Midbrain (tissue), 1 donor: ENCODE results near the gene BRAT1.
A peak's percentile ranks its signal among the peaks of the same experiment; 100 is the strongest.

Experiments
- DNase-seq: peaks from one replicate; lab custom pipeline; 2025; lab: John Stamatoyannopoulos, UW

BRAT1 gene

DNA sequence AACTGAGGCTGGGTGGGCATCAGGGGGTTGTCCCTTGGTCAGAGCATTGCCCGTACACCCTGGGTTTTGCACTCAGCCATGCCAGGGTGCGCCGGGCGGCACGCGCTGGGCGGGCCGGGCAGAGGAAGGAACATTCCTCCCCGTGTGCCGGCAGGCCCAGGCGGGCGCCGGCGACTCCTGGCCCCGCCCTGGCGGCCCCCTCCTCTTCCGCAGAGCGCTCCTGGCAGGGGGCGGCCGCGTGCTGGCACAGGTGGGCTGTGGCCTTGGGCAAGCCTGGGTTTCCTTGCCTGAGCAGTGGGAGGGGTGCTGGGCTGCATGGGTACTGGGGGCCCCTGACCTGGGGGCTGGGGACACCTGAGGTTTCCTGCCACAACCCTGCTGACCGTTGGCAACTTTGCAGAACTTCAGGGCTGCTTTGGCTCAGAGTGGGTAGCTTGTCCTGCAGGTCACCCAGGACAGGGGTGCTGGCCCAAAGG lies 31.8 kb downstream of the BRAT1 start:
- peak; percentile 55 for DNase-seq

DNA sequence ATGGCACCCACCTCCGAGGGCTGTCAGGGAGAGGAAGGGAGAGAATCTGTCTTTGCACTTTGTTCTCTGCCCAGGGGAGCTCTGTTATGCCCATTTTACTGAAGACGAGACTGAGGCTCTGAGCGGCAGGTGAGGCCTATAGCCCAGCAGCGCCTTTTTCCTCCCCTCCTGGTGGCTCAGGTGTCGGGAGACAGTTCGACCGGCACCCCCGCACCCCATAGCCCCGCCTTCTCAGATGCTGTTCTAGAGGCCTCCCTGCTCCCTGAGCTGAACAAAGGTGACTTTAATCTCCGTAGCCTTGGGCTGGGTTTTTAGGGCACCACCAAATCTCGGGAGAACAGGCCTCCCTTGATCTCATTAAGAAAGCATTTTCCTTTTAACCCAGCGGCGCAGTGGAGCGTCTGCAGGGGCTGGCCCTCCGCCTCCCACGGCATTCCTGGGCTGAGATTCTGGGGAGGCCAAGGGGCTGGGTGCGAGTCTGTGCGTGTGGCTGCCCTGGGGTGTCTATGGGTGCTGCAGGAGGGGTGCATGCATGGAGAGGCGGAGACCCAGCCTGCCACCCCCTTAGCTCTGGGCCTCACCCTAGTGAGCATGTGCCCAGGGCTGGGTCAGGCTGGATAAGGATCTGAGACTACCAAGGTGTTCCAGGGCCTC lies 32.4 kb downstream of the BRAT1 start:
- peak; percentile 35 for DNase-seq

DNA sequence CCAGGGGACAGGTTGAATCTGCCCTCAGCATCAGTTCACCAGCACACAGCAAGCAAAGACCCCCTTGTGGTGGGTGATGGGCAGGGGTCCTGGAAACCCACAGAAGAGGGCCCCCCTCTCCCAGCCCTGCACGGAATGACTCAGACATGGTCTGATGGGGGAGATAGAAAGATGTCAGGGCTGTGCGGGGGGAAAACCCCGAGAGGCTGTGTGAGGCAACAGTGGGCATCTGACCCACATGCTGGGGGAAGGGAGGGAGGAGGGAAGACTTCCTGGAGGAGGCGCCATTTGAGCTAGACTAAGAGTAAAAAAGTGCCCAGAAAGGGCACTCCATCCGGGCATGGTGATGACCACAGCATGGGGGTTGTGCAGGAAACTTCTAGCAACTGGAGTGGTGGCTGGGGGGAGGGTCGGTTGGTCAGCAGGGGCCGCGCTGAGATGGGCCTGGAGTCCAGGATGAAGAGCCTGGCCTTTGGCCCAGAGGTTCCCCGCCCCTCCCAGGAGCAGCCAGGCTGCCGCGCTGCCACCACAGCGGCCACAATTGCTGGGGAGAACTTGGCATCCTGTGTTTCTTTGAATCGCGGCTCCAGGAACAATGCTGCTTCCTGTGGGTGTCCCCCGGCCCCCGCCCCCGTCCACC lies 33.3 kb downstream of the BRAT1 start:
- DNase-seq: peak; percentile 13

DNA sequence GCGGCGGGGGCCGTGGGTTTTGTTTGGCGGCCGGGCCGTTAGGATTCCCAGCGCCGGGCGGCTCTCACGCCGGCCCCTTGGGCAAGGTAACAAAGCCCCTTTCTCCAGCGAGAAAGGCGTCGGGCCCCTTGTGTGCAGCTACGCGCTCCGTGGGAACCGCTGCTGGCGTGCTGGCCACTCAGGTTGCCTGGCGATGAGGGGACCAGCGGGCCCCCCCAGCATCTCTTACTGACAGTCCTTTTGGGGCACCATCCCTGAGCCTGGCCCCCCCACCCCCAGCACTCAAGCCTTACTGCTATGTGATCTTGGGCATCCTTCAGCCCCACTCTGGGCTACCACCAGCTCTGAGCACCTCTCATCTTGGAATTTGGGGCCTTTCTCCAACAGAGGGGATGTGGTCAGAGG lies 34.0 kb downstream of the BRAT1 start:
- DNase-seq: peak; percentile 9

DNA sequence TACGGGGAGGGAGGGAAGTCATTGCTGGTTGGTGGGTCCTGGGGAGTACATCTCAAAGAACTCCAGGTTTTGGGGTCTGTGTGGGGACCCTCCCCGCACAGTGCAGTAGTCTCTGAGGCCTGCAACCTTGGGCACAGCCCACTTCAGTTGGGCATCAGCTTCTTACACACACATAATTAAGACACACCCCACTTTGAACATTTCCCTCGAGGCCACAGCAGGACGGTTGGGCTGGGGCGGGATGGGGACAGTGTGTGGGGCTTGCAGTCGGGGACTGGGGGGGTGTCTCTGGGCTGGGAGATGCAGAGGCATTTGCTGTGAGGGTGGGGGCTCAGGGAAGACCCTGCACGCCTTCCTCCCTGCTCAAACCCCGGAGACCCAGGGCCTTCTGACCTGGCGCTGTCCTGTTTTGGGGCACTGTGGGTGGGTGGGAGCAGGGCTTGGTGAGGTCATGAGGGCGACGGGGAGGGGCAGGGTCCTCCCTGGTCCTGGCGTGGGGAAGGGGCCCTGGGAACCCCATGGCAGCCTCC lies 34.5 kb downstream of the BRAT1 start:
- DNase-seq: no peak

DNA sequence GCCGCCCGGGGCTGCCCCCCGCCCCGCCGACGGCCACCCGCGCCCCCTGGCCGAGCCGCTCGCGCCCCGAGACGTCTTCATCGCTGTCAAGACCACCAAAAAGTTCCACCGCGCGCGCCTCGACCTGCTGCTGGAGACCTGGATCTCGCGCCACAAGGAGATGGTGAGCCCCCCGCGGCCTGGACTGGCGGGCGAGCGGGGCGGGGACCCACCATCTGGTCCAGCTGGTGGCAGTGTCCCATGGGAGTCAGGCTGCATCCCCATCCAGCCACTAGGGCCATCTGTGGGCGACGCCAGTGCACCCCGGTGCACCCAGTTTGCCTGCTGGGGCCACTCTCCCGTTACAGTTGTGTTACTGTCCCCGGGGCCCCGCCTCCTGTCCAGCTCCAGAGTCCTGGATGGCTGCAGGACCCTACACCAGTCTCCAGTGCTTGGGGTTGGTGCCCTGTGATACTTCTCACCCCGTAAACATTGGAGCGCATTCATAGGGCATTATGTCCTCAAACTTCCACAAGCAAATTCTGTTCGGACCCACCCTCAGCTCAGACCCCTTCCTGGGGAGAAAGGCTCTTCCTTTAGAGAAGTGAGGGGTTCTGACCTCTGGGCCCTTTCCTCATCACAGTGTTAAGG lies 35.1 kb downstream of the BRAT1 start:
- no peak for DNase-seq

DNA sequence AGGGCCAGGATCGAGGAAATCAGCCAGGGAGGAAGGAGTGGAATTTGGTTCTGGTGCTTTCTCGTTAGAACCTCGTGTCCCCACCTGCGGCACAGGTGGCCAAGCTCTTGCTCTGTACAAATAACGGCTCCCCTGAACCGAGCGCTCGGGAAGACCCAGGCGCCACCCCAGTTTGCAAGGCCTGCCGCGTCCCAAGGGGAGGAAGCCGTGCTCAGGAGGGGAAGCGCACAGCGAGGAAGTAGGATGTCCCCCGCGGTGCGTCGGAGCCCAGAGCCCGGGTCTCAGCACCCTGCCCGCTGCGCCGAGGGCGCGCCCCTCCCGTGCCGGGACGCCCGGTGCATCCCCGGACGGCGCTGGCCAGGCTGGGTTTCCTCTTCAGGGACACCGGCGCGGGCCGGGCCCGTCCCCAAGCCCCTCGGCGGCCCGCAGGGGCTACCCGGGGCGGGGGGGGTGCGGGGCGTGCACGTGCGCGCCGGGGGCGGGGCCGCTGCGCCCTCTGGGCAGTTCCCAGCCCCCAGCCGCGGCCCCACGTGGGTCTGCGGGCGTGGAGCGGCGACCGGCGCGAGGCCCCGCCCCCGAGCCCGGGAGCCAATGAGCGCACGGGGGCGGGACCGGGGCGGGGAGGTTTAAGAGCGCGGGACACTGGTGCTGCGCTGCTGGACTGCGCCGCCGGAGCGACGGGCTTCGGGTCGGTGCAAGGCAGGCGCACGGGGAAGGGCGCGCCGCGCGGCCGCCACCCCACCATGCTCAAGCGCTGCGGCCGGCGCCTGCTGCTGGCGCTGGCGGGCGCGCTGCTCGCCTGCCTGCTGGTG lies 36.0 kb downstream of the BRAT1 start, which contains the start of gene LFNG:
TSS of gene LFNG (plus strand) at position 656 of the 812 bp plus-strand sequence. CDS start at position 744, 88 bp downstream.
- DNase-seq: peak; percentile 95

DNA sequence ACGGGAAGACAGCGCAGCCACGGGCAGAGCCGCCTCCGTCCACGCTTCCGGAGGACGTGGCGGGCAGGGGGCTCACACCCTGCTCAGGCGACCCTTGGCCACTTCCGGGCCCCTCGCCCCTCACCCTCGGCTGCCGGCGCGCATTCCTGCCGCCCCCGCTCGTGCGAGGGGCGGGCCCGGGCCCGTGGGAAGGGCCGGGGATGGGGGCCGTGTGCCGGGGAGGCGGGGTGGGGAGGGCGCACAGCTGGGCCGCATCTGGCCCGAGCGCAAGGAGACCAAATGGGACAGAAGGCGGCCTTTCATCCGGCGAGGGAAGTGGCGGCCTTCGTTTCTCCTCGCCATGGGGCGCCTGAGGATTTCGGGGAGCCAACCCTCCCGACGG lies 36.6 kb downstream of the BRAT1 start:
- DNase-seq: no peak

DNA sequence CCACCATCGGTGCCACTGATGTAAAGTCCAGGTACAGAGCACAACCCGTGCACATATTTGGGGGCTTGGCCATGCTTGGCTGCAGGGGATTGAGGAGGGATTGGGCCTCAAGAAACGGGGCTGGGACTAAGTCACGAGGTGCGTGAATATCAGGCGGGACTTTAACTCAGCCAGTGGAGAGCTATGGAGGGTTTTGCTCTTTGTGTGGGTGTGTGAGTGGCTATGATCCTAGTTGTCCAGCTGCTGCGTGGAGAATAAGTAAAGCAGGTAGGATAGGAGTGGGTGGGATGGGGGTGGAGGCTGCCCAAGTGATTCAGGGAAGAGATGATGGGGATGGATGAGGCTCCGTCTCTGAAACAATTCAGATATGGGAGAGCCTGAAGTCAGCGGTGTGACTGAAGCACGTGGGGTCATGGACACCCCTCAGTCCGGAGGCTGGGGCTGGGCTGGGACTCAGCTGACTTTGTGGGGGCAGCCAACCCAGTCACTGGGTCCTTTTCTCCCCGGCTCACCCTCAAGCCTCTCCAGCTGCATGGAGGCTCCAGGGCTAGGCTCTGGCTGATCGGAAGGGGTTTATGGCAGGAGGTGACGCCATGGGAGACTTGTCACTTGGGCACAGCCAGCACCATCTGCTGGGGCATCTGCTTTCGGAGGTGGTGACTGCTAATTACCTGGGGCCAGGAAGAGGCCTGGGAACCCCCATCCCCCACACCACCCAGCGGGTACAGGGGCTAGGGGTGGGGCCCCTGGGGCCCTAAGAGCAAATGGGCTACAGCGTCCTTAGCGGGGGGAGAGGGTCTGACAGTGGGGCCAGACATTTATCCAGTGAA lies 37.4 kb downstream of the BRAT1 start:
- no peak for DNase-seq

DNA sequence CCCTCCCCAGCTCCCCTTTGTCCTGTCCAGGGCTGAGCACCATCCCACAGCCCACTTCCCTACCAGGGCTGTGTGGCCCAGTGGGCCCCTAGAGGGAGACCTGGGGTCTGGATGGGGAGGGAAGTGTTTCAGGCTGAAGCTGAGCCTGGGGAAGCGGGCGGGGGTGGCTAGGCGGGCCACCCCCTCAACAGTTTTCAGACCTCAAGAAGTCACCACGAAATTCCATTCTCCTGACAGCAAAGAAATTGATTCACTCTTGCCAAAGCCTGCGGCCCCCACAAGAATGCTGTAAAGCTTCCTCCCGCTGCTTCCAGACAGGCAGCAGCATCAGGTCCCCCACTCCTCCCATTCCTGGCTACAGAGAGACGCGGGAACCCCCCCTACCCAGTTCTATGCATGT lies 38.3 kb downstream of the BRAT1 start:
- no peak for DNase-seq

DNA sequence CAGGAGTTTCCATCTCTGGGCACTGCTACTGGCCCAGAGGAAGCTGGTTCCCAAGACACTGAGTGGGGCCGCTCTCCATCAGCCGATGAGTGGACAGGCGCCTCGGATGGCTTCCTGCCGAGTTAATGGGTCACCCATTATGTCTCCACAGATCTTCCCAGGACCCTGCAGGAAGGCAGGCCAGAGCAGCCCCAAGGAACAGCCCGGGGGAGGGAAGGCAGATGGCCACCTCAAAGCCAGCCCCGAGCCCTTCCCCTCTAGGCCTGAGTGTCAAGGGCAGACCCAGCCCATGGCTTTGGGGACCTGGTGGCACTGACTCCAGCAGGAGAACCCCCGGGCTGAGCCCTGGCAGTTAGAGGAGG lies 39.1 kb downstream of the BRAT1 start:
- no peak for DNase-seq

DNA sequence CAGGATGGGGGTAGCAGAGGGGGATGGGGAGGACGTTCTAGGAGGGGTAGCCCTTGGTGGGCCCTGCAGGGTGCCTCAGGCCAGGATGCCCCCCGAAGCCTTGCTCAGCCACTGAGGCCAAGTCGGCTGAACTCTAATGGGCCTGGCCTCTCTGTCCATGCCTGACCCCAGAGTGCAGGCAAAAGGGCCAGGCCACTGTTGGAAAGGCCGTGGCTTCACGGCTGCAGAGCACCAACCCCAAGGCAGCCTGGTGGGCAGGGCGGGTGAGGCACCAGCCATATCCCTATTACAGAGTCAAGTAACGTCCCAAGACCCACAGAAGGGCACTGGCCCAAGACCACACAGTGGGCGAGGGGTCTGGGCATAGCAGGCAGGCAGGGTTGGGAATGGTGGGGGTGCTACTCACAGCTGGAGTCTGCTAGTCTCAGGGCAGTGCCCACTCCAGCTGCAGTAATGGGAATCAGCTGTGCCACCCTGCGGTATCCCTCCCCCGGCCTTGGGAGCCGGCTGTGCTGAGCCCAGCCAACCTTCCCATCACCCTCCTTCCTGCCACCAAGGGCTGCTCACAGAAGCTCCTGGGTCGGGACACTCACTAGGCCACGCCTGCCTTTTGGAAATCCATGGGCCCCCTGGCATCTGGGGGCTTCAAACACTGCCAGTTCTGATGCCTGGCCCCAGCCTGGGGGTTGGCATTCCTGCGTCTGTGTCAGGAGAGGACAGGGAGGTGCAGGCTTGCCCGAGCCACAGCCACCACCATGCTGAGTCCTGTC lies 39.7 kb downstream of the BRAT1 start:
- DNase-seq: no peak

DNA sequence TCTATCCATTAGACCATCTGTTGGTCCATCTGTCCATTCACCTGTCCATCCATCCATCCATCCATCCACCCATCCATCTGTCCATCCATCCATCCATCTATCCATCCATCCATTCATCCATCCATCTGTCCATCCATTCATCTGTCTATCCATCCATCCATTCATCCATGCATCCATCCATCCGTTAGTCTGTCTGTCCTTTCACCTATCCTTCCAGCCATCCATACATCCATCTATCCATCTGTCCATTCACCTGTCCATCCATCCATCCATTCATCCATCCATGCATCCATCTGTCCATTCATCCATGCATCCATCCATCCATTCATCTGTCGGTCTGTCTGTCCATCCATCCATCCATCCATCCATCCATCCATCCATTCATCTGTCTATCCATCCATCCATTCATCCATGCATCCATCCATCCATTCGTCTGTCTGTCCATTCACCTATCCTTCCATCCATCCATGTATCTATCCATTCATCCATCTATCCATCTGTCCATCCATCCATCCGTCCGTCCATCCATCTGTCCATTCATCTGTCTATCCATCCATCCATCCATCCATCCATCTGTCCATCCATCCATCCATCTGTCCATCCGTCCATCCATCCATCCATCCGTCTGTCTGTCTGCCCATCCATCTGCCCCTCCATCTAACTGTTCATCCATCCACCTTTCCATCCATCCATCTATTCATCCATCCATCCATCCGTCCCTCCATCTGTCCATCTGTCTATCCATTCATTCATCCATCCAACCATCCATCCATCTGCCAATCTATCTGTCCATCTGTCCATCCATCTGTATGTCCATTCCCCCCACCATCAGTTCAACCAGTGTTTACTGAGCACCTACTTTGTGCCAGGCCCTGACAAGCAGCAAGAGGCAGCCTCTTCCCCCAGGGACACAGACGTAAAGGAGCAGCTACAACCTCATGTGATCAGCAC lies 40.6 kb downstream of the BRAT1 start:
- DNase-seq: no peak

DNA sequence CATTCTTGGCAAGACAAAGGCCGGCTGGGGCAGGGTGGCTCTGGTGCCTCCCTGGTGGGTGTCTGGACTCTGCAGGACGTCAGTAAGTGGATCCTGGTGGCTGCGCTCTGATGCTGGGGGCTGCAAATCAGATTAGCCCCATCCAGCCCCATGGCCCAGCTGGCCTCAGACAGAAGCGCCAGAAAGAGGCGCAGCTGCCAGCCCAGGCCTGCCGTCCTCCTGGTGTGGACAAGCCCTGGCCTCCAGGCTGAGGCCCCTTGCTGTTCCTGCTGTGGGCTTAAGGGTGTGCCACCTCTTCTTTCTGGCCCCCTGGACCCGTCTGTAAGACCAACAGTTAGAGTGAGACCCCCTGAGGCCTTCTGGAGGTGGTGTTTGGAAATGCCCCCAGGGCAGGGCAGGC lies 41.6 kb downstream of the BRAT1 start:
- DNase-seq: no peak

DNA sequence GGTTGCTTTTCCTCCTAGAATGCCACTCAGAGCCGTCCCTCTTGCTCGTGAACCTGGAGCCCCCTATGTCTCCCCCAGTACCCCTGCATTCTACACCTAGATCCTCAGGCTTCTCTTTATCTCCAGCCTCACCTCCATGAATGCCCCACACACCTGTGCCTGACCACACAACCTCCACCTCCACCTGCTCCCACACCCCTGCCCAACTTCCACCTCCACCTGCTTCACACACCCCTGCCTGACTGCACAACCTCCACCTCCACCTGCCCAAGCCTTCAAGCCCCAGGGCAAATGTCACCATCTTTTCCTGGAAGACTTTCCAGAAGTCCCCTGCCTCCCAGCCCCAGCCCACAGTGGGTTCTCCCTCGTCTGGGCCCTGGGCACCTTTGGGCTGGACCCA lies 42.6 kb downstream of the BRAT1 start:
- DNase-seq: no peak

DNA sequence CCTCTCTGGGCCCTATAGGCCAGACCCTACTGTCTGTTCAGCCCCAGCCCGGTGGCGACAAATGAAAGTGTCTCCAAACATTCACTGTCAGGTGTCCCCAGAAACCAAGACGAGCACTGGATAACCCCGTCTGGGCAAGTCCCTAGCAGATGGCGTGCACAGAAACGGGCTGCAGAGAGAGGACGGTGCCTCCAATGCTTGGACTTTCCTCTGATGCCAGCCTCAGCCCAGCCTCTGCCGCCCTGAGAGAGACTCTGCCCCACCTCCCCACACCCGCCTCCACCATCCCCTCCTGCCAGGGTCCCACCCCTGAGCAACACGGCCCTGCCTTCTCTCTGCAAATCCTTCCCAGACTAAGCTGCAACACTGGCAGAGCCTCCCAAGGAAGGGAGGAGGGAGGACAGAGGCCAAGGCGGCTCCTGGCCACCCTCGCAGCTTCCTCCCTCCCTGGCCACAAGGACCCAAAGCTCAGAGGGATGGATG lies 43.1 kb downstream of the BRAT1 start:
- DNase-seq: peak; percentile 10

DNA sequence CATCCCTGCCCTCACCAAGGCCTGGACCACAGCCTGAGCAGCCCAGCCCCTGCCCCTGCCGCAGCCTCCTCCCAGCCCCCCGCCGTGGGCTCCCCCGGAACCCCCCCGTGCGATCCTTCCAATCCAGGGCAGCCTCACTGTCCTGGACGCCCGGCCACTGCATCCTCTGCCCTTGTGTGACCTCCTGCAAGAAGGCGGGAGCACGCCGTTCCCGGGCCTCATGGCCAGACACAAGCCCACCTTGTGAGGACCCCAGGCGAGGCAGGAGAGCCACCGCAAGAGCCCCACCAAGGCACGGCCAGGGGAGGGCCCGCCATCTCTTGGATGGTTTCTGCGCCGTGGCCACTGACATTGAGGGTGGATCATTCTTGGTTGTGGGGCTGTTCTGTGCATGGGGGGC lies 43.6 kb downstream of the BRAT1 start:
- no peak for DNase-seq

DNA sequence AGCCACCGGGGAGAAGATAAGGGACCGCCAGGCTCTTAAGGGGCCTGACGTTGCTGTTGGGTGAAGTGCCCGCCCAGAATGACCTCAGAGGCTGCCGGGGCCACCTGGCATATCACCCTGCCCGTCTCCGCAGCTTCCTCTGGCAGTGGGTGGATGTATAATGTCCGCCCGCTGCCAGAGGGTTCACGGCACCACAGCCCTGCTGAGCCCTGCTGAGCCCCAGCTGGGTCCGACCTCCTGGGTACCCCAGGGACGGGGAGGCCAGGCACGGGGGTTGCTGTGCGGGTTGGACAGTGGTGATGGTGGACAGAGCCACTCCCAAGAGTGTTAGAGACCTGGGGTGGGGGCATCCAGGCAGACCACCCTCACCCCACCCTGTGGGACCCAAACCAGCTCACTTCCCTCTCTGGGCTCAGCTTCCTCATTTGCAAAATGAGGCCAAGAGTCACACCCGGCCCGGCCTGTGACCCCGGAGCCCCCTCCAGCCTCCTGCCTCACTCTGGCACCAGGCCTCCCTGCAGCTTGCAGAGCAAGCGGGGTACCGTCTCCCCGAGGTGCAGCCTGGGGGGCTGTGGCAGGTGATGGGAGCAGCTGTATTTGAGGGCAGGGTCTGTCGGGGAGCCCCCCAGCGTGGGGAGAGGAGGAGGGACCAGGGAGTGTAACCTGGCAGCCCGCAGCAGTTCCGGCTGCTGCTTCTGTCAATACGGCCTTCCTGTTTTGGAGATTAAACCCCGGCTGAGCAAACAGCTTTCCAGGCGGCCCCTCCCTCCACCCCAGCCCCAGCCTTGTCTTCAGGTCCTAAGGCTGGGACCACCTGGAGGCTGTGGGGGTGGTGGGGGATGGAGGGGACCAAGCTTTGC lies 44.2 kb downstream of the BRAT1 start:
- DNase-seq: no peak
